Measurements from ENCODE around the gene FBXW7. TPM values are rescaled to one million over a fixed set of nuclear protein-coding genes. Genes with fewer than 3 reads are reported as not detected.

Gene FBXW7
- polyA plus RNA-seq, 1 donor: 19.2 TPM

DNA sequence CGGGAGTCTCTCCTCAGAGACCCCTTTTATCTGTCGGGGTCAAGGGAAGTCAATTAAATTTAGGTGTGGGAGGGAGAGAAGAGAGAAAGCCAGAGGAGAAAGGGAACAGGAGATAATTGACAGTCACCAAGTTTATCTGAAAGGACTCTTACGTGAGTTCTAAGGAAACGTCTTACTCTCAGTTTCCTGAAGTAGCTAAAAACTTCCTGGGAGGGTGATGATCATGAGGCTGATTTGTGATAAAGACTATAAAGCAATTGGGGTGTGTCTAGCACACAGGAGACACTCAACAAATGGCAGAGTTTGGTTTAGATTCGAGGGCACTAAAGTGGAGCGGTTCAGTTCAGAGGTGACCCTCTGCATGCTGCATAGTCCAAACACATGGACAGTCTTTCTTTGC is 254.1 kb downstream of the FBXW7 start:
- 60% methylated on average over 1 of the region's 6 CpGs for WGBS (ENCODE audit: insufficient coverage, low lambda C conversion rate)

GRCh38 chr4:152281211-152281610 is 254.7 kb downstream of the FBXW7 start:
- Histone ChIP-seq H3K27ac (ENCODE audit: low read length) (no peak overlapping the region), H3K4me3 (ENCODE audit: low read length) (no peak overlapping the region), H3K9me3 (ENCODE audit: control insufficient read depth, low read depth, low read length) (no peaks in the 10 kb centered on the region), H3K4me1 (ENCODE audit: control insufficient read depth, insufficient read depth, low read length) (peaks cover 17% of the 10 kb centered on the region), H3K36me3 (ENCODE audit: control insufficient read depth, insufficient read depth, low read length) (no peaks in the 10 kb centered on the region), H3K27me3 (ENCODE audit: control insufficient read depth, insufficient read depth, low read length) (no peaks in the 10 kb centered on the region)
- WGBS (ENCODE audit: insufficient coverage, low lambda C conversion rate): no CpG with 5 or more reads among the region's 2 CpGs
- no peak for DNase-seq

More for the DNA sequence above, 254.1 kb downstream of the FBXW7 start:
- Histone ChIP-seq H3K4me3 (ENCODE audit: low read length) (no peak overlapping the region), H3K4me1 (ENCODE audit: control insufficient read depth, insufficient read depth, low read length) (peaks cover 17% of the 10 kb centered on the region), H3K27ac (ENCODE audit: low read length) (no peak overlapping the region), H3K9me3 (ENCODE audit: control insufficient read depth, low read depth, low read length) (no peaks in the 10 kb centered on the region), H3K36me3 (ENCODE audit: control insufficient read depth, insufficient read depth, low read length) (no peaks in the 10 kb centered on the region), H3K27me3 (ENCODE audit: control insufficient read depth, insufficient read depth, low read length) (no peaks in the 10 kb centered on the region)
- DNase-seq: no peak

- no peaks in the 10 kb centered on the region for H3K27me3 ChIP-seq (ENCODE audit: control insufficient read depth, insufficient read depth, low read length)
- peaks cover 17% of the 10 kb centered on the region for H3K4me1 ChIP-seq (ENCODE audit: control insufficient read depth, insufficient read depth, low read length)
- H3K9me3 ChIP-seq (ENCODE audit: control insufficient read depth, low read depth, low read length): no peaks in the 10 kb centered on the region
- no peaks in the 10 kb centered on the region for H3K36me3 ChIP-seq (ENCODE audit: control insufficient read depth, insufficient read depth, low read length)
- H3K27ac ChIP-seq (ENCODE audit: low read length): no peak overlapping the region
- no CpG with 5 or more reads among the region's 8 CpGs for WGBS (ENCODE audit: insufficient coverage, low lambda C conversion rate)
- DNase-seq: no peak
- no peak overlapping the region for H3K4me3 ChIP-seq (ENCODE audit: low read length)
Measured at GRCh38 chr4:152279234-152279566, 256.7 kb downstream of the FBXW7 start.

GRCh38 chr4:152278505-152279233 is 257.2 kb downstream of the FBXW7 start:
- Histone ChIP-seq H3K4me1 (ENCODE audit: control insufficient read depth, insufficient read depth, low read length) (peaks cover 17% of the 10 kb centered on the region), H3K4me3 (ENCODE audit: low read length) (no peak overlapping the region), H3K27ac (ENCODE audit: low read length) (no peak overlapping the region), H3K27me3 (ENCODE audit: control insufficient read depth, insufficient read depth, low read length) (no peaks in the 10 kb centered on the region), H3K9me3 (ENCODE audit: control insufficient read depth, low read depth, low read length) (no peaks in the 10 kb centered on the region), H3K36me3 (ENCODE audit: control insufficient read depth, insufficient read depth, low read length) (no peaks in the 10 kb centered on the region)
- peak; percentile 25 to 53 for DNase-seq
- WGBS (ENCODE audit: insufficient coverage, low lambda C conversion rate): no CpG with 5 or more reads among the region's 9 CpGs

DNA sequence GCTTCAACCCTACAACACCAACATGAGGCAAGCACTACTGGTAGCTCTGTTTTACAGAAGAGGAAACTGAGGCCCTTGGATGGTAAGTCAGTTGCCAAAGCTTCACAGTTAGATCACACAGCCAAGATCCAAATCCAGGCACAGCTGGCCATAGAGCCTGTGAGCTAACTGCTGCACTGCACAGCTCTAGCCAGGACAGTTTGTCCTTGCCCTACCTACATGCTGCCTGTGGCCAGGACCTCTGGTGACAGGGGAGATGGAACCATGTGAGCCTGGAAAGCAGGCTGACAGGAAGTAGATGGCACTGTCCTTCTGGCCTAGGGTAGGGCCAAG is 257.8 kb downstream of the FBXW7 start:
- peak in 1 of 2 donors; percentile 21 for DNase-seq
- Histone ChIP-seq H3K27ac (ENCODE audit: low read length) (no peak overlapping the region), H3K9me3 (ENCODE audit: control insufficient read depth, low read depth, low read length) (no peaks in the 10 kb centered on the region)

GRCh38 chr4:152277333-152277732 is 258.6 kb downstream of the FBXW7 start:
- WGBS (ENCODE audit: insufficient coverage, low lambda C conversion rate): no CpG with 5 or more reads among the region's 5 CpGs

More for the DNA sequence above, 257.8 kb downstream of the FBXW7 start:
- H3K36me3 ChIP-seq (ENCODE audit: control insufficient read depth, insufficient read depth, low read length): no peaks in the 10 kb centered on the region
- H3K27me3 ChIP-seq (ENCODE audit: control insufficient read depth, insufficient read depth, low read length): no peaks in the 10 kb centered on the region
- H3K4me1 ChIP-seq (ENCODE audit: control insufficient read depth, insufficient read depth, low read length): peaks cover 17% of the 10 kb centered on the region
- H3K4me3 ChIP-seq (ENCODE audit: low read length): no peak overlapping the region

DNA sequence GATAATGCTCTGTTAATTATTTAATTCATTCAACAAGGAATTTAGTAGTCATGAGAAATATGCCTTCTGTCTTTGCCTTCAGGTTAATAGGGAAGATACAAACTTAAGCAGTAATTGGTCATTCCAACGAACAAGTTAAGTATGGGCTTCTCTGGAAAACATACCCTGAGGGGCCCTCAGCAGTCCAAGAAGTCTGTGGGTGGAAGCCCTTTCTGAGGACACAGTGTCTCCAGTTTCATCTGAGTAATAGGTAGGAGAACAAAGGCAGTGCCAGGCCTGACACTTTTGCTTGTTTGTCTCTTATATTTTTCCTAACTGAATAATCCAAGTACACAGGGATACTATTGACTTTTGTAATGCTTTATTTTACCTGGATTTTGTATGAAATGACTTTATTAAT is 262.5 kb downstream of the FBXW7 start:
- DNase-seq: no peak
- Histone ChIP-seq H3K27ac (ENCODE audit: low read length) (no peak overlapping the region), H3K27me3 (ENCODE audit: control insufficient read depth, insufficient read depth, low read length) (no peaks in the 10 kb centered on the region), H3K9me3 (ENCODE audit: control insufficient read depth, low read depth, low read length) (no peaks in the 10 kb centered on the region), H3K36me3 (ENCODE audit: control insufficient read depth, insufficient read depth, low read length) (no peaks in the 10 kb centered on the region), H3K4me1 (ENCODE audit: control insufficient read depth, insufficient read depth, low read length) (peaks cover 5% of the 10 kb centered on the region), H3K4me3 (ENCODE audit: low read length) (no peak overlapping the region)
- WGBS (ENCODE audit: insufficient coverage, low lambda C conversion rate): no CpG with 5 or more reads among the region's 1 CpG

More at GRCh38 chr4:152277333-152277732, 258.6 kb downstream of the FBXW7 start:
- Histone ChIP-seq H3K9me3 (ENCODE audit: control insufficient read depth, low read depth, low read length) (no peaks in the 10 kb centered on the region), H3K27ac (ENCODE audit: low read length) (no peak overlapping the region), H3K36me3 (ENCODE audit: control insufficient read depth, insufficient read depth, low read length) (no peaks in the 10 kb centered on the region), H3K27me3 (ENCODE audit: control insufficient read depth, insufficient read depth, low read length) (no peaks in the 10 kb centered on the region), H3K4me1 (ENCODE audit: control insufficient read depth, insufficient read depth, low read length) (peaks cover 17% of the 10 kb centered on the region), H3K4me3 (ENCODE audit: low read length) (no peak overlapping the region)
- peak in 1 of 2 donors; percentile 4 for DNase-seq

Other genes with a start within 250 kb of the FBXW7 start
- gene TMEM154, start 143.9 kb upstream of the FBXW7 start, polyA plus RNA-seq: 0.90 TPM
- gene TIGD4, start 243.6 kb upstream of the FBXW7 start, polyA plus RNA-seq: 3.0 TPM
- 38.7 TPM for gene ARFIP1, start 243.9 kb upstream of the FBXW7 start, polyA plus RNA-seq

Data from large intestine (tissue), 3 donors.